ENCODE data around the gene FOXN4.

Gene FOXN4

GRCh38 chr12:109230193-109230592 is 78.9 kb downstream of the FOXN4 start:
- no peak for TF ChIP-seq CTCF (IDR thresholded peaks at IDR 0.05)
- DNase-seq (ENCODE audit: low spot score): no peak
- no peak overlapping the region for H3K4me3 ChIP-seq
- H3K27ac ChIP-seq: no peak overlapping the region

GRCh38 chr12:109228664-109229063 is 80.4 kb downstream of the FOXN4 start:
- Histone ChIP-seq H3K27ac (no peak overlapping the region), H3K4me3 (no peak overlapping the region)
- no peak for DNase-seq (ENCODE audit: low spot score)
- no peak for TF ChIP-seq CTCF (IDR thresholded peaks at IDR 0.05)
